Effector memory CD8-positive, alpha-beta T cell (primary cell): ENCODE data around the gene APBB2.

Source experiments
- ATAC-seq: fragments of 150-1000 bp; cut with Tn5 transposase; replicated peaks from 2 replicates; pipeline ENCODE4 v1.10.0; 2021; ENCODE audit warnings: mild to moderate bottlenecking, moderate library complexity
- DNase-seq, 3 experiments: peaks; one replicate each; pipeline ENCODE4 v3.0.0; 2021
- H3K27ac Mint-ChIP-seq, 2 donors: one replicate each; pipeline ENCODE4 v1.8.0; 2022; ENCODE audit warnings: mild to moderate bottlenecking in 2 of 2, mixed read lengths in 2 of 2, moderate library complexity in 2 of 2
- H3K27me3 Mint-ChIP-seq, 2 donors: one replicate each; pipeline ENCODE4 v1.8.0; 2022; ENCODE audit warnings: mixed read lengths in 2 of 2
- H3K36me3 Mint-ChIP-seq: one replicate; pipeline ENCODE4 v1.8.0; 2022; ENCODE audit warnings: mild to moderate bottlenecking, moderate library complexity, mixed read lengths; ENCODE audit not compliant: insufficient read depth
- H3K4me1 Mint-ChIP-seq, 2 donors: one replicate each; pipeline ENCODE4 v1.8.0; 2022; ENCODE audit warnings: low read depth in 2 of 2, mixed read lengths in 2 of 2
- H3K4me3 Mint-ChIP-seq, 2 donors: one replicate each; pipeline ENCODE4 v1.8.0; 2022; ENCODE audit warnings: mild to moderate bottlenecking in 2 of 2, mixed read lengths in 2 of 2, moderate library complexity in 2 of 2
- H3K9me3 Mint-ChIP-seq, 2 donors: one replicate each; pipeline ENCODE4 v1.8.0; 2022; ENCODE audit warnings: mixed read lengths in 2 of 2

Gene APBB2

DNA sequence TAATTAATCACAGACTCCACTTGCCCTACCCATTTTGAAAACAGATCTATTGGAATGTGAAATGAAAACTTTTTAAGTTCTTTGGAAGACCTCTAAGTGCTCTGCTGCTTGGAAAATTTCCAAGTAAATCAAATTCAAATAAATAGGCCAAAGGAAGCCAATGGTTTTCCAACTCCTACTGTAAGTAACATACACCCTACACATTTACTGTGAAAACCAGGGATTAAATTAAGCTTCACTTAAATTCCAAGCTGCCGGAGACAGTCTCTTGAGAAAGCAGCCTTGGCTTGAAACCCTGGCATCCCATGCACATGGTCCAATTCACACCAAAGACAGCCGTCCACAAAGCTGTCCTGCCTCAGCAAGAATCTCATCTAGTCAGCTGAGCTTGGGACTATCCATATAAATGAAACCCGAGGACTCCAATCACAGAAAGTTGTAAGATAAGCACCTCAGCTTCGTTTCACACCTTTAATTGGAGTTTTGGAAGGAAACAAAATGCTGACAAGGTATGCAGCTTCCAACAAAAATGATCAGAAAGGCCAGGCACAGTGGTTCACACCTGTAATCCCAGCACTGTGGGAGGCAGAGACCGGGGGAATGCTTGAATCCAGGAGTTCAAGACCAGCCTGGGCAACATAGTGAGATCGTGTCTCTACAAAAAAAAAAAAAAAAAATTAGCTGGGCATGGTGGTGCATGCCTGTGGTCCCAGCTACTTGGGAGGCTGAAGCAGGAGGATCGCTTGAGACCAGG, 88.6 kb downstream of the APBB2 start:
- Mint-ChIP-seq H3K27ac (no peak overlapping the region), H3K4me3 (no peak overlapping the region), H3K9me3 (peaks cover 0 to 5% of the 10 kb centered on the region in 2 donors), H3K4me1 (no peaks in the 10 kb centered on the region), H3K27me3 (peaks cover 0 to 7% of the 10 kb centered on the region in 2 donors), H3K36me3 (peaks cover 3% of the 10 kb centered on the region)
- DNase-seq = no peak
- ATAC-seq = no peak

DNA sequence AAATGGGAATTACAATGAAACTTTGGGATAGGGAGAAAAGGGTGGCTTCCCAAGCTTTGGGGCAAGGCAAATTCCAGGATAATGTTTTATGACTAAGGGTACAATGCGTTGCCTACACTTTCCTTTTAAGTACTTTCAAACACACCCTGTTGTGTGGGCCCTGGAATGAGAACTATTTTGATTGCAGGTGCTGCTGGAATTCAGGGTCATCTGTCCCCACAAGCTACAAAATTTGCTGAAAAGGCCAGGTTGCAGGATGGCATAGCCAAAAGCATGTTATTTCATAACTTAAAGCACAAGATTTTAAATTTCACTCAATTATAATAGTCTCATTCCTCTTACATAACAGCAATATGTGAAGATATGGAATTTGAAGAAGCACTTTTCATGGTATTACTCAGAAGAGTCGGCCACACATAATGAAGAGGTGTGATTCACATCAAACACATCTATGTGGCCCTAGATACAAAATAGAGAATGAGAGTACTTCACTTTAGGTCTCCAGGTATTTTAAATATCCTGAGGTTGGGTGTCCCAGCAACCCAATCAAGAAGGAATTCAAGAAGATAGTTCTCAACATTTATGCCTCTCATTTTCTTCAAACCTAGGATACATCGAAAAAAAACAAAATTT, 89.3 kb downstream of the APBB2 start:
- no peak for ATAC-seq
- Mint-ChIP-seq H3K9me3 (peaks cover 0 to 4% of the 10 kb centered on the region in 2 donors), H3K27ac (no peak overlapping the region), H3K27me3 (peaks cover 0 to 7% of the 10 kb centered on the region in 2 donors), H3K4me1 (no peaks in the 10 kb centered on the region), H3K4me3 (no peak overlapping the region), H3K36me3 (peaks cover 3% of the 10 kb centered on the region)
- no peak for DNase-seq

DNA sequence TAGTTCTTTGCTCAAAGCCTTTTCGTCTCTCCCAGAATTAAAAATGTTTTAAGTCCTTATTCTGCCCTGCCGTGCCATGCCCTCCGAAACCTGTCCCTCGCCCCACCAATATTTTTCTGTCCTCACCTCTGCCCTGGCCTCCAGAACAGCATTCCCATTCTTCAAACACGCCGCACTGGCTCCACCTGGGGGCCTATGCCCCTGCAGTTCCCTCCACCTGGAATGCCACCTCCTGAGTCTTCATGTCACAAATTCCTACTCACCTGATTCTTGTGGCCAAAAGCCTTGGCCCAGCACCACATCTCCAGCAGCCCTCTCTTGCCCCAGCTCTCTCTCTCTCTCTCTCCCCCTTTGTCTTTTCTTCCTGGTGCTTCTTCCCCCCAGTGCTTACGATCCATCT, 91.6 kb downstream of the APBB2 start:
- no peak overlapping the region for H3K27ac Mint-ChIP-seq
- H3K27me3 Mint-ChIP-seq = no peaks in the 10 kb centered on the region
- no peak overlapping the region for H3K4me3 Mint-ChIP-seq
- no peak for ATAC-seq
- H3K36me3 Mint-ChIP-seq = peaks cover 3% of the 10 kb centered on the region
- DNase-seq = no peak
- peaks cover 0 to 4% of the 10 kb centered on the region in 2 donors for H3K9me3 Mint-ChIP-seq
- no peaks in the 10 kb centered on the region for H3K4me1 Mint-ChIP-seq

DNA sequence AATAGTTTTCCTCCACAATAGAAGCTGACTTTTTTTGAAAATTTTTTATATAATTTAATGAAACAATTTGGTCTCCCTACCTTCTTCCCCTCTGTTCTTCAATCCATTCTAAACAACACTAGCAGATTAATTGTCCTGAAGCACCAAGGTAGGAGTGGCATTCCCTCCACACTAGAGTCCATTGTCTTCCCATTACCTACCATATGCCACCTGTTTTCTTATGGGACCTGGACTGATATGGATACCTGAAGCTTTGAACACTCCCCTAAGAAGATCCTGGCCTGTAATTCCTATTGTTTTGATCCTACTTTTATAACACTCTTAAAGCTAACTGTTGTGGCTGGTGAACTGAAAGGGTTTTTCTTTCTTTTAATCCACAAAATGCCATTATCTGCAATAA, 92.0 kb downstream of the APBB2 start:
- H3K4me3 Mint-ChIP-seq = no peak overlapping the region
- DNase-seq (no peak), ATAC-seq (no peak)
- H3K36me3 Mint-ChIP-seq = peaks cover 3% of the 10 kb centered on the region
- H3K27me3 Mint-ChIP-seq = no peaks in the 10 kb centered on the region
- no peak overlapping the region for H3K27ac Mint-ChIP-seq
- no peaks in the 10 kb centered on the region for H3K4me1 Mint-ChIP-seq
- H3K9me3 Mint-ChIP-seq = peaks cover 0 to 4% of the 10 kb centered on the region in 2 donors

DNA sequence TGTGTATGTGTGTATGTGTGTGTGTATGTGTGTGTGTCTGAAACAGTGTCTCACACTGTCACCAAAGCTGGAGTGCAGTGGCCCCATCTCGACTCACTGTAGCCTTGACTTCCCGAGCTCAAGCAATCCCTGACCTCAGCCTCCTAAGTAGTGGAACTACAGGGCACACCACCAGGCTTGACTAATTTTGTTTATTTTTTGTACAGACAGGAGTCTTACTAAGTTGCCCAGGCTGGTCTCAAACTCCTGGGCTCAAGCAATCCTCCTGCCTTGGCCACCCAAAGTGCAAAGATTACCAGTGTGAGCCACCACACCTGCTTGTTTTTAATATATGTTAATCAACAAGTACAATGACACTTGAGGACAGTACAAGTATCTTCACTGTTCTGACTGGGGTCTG, 92.4 kb downstream of the APBB2 start:
- Mint-ChIP-seq H3K27me3 (no peaks in the 10 kb centered on the region), H3K4me3 (no peak overlapping the region), H3K9me3 (peaks cover 0 to 4% of the 10 kb centered on the region in 2 donors), H3K4me1 (no peaks in the 10 kb centered on the region), H3K36me3 (peaks cover 3% of the 10 kb centered on the region), H3K27ac (no peak overlapping the region)
- DNase-seq = no peak
- ATAC-seq = no peak

DNA sequence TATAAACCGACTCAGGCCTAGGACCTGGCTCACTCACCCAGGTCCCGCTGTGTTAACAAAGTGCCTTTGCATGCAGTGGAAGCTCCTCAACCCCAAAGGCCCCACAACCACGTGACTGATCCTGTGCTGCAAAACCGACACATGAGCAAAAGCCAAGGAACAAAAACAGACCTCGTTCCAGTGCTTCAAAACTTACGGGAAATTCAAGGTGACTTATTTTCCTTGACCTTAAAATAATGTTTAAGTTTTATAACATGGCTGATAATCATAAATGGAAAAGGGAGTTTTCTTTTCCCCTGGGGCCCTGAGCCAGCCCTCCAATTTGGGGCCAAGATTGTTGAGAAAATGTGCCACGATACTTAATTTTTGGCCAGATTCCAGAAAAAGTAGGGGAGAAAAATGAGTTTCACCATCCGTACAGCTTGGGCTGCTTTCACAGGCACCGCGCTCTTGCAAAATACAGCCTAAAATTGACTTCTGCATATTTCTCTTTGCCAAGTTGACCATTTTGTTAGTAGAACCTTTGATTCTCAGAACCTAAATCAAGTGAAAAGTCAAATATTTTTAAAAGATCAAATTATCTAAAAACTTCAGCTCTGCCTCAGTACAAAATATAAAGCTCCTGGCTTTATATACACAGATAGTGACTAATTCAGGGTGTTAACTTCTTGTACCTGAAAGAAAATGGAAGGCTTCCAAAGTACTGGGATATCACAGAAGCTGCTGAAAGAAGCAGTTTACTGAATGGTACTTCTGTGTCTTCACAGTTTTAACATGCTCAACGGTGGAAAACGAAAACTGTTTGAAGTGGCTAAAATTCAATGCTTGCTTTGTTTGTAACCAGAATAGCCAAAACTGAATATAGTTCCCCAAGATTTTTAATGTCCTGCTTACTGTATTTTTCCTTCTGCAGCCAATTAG, 93.8 kb downstream of the APBB2 start:
- Mint-ChIP-seq H3K27ac (no peak overlapping the region), H3K36me3 (peaks cover 3% of the 10 kb centered on the region), H3K4me1 (no peaks in the 10 kb centered on the region), H3K4me3 (no peak overlapping the region), H3K9me3 (peaks cover 0 to 9% of the 10 kb centered on the region in 2 donors), H3K27me3 (no peaks in the 10 kb centered on the region)
- ATAC-seq (no peak), DNase-seq (no peak)

DNA sequence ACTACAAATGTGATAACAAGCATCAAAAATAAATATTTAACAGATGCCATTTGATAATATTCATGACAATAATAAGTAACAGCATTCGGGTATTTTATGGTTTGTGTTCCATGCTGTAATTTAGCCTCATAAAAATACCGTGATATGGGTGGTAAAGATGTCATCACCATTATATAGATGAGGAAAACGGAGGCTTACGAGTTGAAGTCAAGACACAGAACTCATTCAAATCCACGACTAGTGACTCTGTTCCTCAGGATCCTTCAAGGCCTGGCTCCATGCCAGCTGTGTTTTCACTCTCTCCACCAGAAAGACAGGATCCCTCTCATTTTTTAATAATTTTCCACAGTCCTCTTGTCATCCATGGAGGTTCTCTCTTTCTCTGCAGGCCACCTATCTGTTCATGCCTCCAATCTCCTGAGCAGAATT, 94.5 kb downstream of the APBB2 start:
- no peak for ATAC-seq
- Mint-ChIP-seq H3K9me3 (peaks cover 0 to 9% of the 10 kb centered on the region in 2 donors), H3K27me3 (no peaks in the 10 kb centered on the region), H3K27ac (no peak overlapping the region), H3K4me1 (no peaks in the 10 kb centered on the region), H3K36me3 (peaks cover 3% of the 10 kb centered on the region), H3K4me3 (no peak overlapping the region)
- DNase-seq = no peak

DNA sequence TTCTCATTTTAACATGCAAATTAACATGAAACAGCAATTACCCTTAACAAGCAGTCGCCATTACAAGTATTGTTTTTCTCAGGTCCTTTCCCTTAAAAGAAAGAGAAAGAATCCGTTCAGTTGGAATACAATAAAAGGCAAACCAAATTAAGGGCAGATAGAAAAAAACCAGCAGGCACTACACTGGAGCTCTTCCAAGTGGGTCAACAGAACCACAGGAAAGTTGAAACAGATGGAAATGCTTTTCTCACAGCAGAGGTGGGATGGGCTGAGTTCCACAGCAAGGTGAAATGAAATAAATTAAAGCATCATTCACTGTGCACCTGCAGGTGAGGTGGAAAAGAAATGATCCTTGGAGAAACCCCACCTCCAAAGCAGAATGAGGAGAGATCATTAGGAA, 102.6 kb downstream of the APBB2 start:
- no peak for DNase-seq
- ATAC-seq = no peak
- H3K27ac Mint-ChIP-seq = no peak overlapping the region
- no peaks in the 10 kb centered on the region for H3K27me3 Mint-ChIP-seq
- no peaks in the 10 kb centered on the region for H3K4me1 Mint-ChIP-seq
- no peak overlapping the region for H3K4me3 Mint-ChIP-seq
- no peaks in the 10 kb centered on the region for H3K36me3 Mint-ChIP-seq
- peaks cover 0 to 5% of the 10 kb centered on the region in 2 donors for H3K9me3 Mint-ChIP-seq

DNA sequence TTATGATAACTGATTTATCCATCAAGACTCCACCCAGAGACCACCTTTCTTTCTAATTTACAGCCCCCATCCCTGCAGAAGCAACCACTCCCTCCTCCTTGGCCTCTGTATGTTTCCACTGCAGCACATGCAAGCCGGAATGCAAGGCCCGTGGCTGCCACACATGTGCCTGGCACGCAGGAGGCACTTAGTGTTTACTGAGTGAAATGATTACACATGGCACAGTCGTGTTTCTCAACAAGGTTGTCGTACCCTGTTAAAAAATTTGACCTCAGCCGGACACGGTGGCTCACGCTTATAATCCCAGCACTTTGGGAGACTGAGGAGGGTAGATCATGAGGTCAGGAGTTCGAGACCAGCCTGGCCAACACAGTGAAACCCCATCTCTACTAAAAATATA, 104.3 kb downstream of the APBB2 start:
- H3K27ac Mint-ChIP-seq = no peak overlapping the region
- no peak overlapping the region for H3K4me3 Mint-ChIP-seq
- ATAC-seq = no peak
- H3K27me3 Mint-ChIP-seq = no peaks in the 10 kb centered on the region
- H3K36me3 Mint-ChIP-seq = no peaks in the 10 kb centered on the region
- H3K9me3 Mint-ChIP-seq = no peaks in the 10 kb centered on the region
- DNase-seq = no peak
- H3K4me1 Mint-ChIP-seq = no peaks in the 10 kb centered on the region

DNA sequence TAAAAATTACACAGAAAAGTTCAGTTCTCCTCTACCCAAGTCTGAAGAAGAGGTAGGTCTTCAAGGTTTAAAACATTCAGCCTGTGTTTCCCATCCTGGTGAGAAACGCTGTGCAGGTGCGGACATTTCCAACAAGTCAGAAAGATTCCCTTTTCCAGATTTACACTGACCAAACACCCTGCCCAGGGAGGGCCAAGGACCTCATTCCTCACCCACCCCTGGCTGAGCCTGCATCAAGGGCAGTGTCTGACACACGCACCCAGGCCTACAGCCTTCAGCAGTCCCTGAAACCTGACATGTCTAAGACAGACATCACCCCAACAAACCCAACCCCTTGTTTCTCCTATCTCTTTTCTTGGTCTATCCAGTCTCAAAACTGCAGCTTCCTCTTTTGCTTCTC, 105.9 kb downstream of the APBB2 start:
- H3K9me3 Mint-ChIP-seq = no peaks in the 10 kb centered on the region
- no peak overlapping the region for H3K4me3 Mint-ChIP-seq
- H3K4me1 Mint-ChIP-seq = no peaks in the 10 kb centered on the region
- ATAC-seq (no peak), DNase-seq (no peak)
- no peak overlapping the region for H3K27ac Mint-ChIP-seq
- no peaks in the 10 kb centered on the region for H3K27me3 Mint-ChIP-seq
- no peaks in the 10 kb centered on the region for H3K36me3 Mint-ChIP-seq

DNA sequence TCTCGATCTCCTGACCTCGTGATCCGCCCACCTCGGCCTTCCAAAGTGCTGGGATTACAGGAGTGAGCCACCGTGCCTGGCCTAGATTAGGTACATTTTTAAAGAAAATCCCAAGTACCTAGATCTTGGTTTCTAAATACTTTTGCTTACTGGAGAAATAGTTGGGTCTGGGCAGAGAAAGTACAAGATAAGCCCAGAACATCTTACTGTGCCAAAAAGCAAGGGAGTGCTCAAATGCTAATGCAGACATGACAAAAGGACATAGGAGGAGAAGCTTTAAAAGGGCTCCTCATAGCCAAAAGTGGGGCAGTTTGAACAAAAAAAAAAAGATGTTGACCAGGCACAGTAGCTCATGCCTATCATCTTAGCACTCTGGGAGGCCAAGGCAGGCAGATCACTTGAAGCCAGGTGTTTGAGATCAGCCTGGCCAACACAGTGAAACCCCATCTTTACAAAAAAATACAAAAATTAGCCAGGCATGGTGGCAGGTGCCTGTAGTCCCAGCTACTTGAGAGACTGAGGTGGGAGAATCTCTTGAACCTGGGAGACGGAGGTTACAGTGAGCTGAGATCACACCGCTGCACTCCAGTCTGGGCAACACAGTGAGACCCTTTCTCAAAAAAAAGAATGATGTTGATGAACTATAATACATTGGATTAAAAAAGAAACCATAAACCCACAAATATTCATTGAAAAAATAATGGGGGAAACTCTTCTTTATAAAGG, 107.5 kb downstream of the APBB2 start:
- Mint-ChIP-seq H3K27me3 (no peaks in the 10 kb centered on the region), H3K4me3 (no peak overlapping the region), H3K36me3 (no peaks in the 10 kb centered on the region), H3K27ac (no peak overlapping the region), H3K4me1 (no peaks in the 10 kb centered on the region), H3K9me3 (no peaks in the 10 kb centered on the region)
- ATAC-seq (no peak), DNase-seq (no peak)

DNA sequence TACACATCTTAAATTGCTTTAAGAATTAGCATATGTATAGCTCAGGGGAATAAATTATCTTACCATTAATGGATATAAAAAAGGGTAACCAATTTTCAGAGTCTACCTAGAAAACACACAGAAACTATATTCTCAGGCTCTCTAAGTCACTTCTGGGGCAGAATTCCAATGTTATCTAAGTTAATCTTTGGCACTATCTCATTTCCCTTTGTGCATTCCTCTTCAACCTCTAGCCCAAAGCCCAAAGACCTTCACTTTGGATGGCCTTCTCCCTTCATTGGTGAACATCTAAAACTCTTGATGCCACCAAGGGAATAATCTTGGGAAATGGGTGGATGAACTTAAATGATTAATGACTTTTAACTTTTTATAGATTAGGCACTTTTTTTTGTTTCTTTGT, 108.3 kb downstream of the APBB2 start:
- ATAC-seq = no peak
- H3K36me3 Mint-ChIP-seq = no peaks in the 10 kb centered on the region

DNA sequence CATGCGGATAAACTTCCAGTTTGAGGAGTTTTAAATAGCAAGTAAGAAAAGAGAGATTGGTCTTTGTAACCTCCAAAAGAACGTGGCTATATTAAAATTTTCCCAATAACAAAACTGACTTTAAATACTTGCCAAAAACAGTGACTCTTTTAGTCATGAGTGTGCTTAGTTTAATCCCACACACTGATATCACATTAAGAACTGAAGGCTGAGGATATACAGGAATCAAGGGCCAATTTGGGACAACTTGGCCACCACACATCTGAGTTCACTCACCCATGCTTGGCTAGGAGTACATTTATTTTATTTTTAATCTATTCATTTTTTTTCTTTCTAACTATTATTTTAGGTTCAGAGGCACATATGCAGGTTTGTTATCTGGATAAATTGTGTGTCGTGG, 110.2 kb downstream of the APBB2 start:
- Mint-ChIP-seq H3K4me1 (no peaks in the 10 kb centered on the region), H3K36me3 (no peaks in the 10 kb centered on the region), H3K9me3 (no peaks in the 10 kb centered on the region), H3K27me3 (no peaks in the 10 kb centered on the region), H3K4me3 (no peak overlapping the region), H3K27ac (no peak overlapping the region)
- DNase-seq = no peak
- ATAC-seq = no peak

More for the DNA sequence above, 108.3 kb downstream of the APBB2 start:
- H3K27ac Mint-ChIP-seq = no peak overlapping the region
- no peaks in the 10 kb centered on the region for H3K27me3 Mint-ChIP-seq
- H3K9me3 Mint-ChIP-seq = no peaks in the 10 kb centered on the region
- H3K4me3 Mint-ChIP-seq = no peak overlapping the region
- no peak for DNase-seq
- no peaks in the 10 kb centered on the region for H3K4me1 Mint-ChIP-seq
